GM12878 (cell line): ENCODE data around the gene PACSIN3. TPM values are rescaled to one million over a fixed set of nuclear protein-coding genes. Genes with fewer than 3 reads are reported as not detected.

ENCODE experiments used
- ATAC-seq: fragments of 200-7000 bp; cut with Tn5 transposase; 3 replicates; pipeline ENCODE4 v1.9.1; 2020; ENCODE audit warnings: mild to moderate bottlenecking, moderate library complexity
- BruUV-seq: library from RNA; stranded (reverse); fragments of 400-500 nt; replicated peaks from 2 replicates; lab custom pipeline; 2021; lab: Mats Ljungman, UMichigan
- CTCF ChIA-PET: fragments of 300-600 bp; sonication (Branson Sonifier 250); formaldehyde crosslinking; extraction: SDS; loops from one replicate; lab custom pipeline; 2021; ENCODE audit warnings: inconsistent platforms; lab: Yijun Ruan, JAX
- POLR2A ChIA-PET: fragments of 350-600 bp; formaldehyde crosslinking; extraction: SDS; loops from one replicate; lab custom pipeline; 2021; ENCODE audit warnings: inconsistent platforms; lab: Charles Lee
- RAD21 ChIA-PET: fragments of 300-600 bp; sonication (Branson Sonifier 250); formaldehyde crosslinking; loops from one replicate; lab custom pipeline; 2023; ENCODE audit warnings: antibody characterized with exemption; ENCODE audit not compliant: unreplicated experiment; lab: Charles Lee
- SMC1A ChIA-PET: fragments of 300-600 bp; sonication (Branson Sonifier 250); formaldehyde crosslinking; loops from one replicate; lab custom pipeline; 2023; ENCODE audit not compliant: unreplicated experiment, uncharacterized antibody; lab: Charles Lee
- DNase-seq: peaks from one replicate; pipeline ENCODE4 v3.0.0-alpha.2; 2011; ENCODE audit warnings: low read depth, low spot score
- FAIRE-seq: peaks from 3 replicates; lab custom pipeline; 2011; peaks lifted over from hg19 to GRCh38; lab: Jason Lieb, UNC
- H2AFZ ChIP-seq: 2 replicates; pipeline ENCODE4 v1.6.0; 2011; ENCODE audit warnings: low read depth, low read length, control low read depth; ENCODE audit not compliant: control insufficient read depth
- H3K27ac ChIP-seq: 2 replicates; pipeline ENCODE4 v1.5.1; 2011; ENCODE audit warnings: control low read depth; ENCODE audit not compliant: control insufficient read depth, insufficient read depth
- H3K27me3 ChIP-seq, 2 experiments: replicated peaks in 1 of 2; 2 replicates each; pipeline versions ENCODE4 v1.6.0 to v1.6.1; 2011; ENCODE audit warnings: low read length in 1 of 2; ENCODE audit not compliant: control insufficient read depth in 2 of 2, insufficient read depth in 2 of 2
- H3K36me3 ChIP-seq, 2 experiments: 2 replicates each; pipeline ENCODE4 v1.5.1; 2011; ENCODE audit warnings: low read length in 1 of 2; ENCODE audit not compliant: control insufficient read depth in 2 of 2, insufficient read depth in 2 of 2
- H3K4me1 ChIP-seq: 2 replicates; pipeline ENCODE4 v1.6.1; 2011; ENCODE audit warnings: mild to moderate bottlenecking, low read length, moderate library complexity, mixed read lengths; ENCODE audit not compliant: control insufficient read depth, insufficient read depth
- H3K4me2 ChIP-seq: 2 replicates; pipeline ENCODE4 v1.6.0; 2011; ENCODE audit warnings: control low read depth; ENCODE audit not compliant: control insufficient read depth, insufficient read depth
- H3K4me3 ChIP-seq: fragments of 200-600 bp; sonication (generic); 2 replicates; pipeline ENCODE4 v1.5.1; 2016
- H3K79me2 ChIP-seq: 2 replicates; pipeline ENCODE4 v1.6.0; 2011; ENCODE audit warnings: low read length; ENCODE audit not compliant: control insufficient read depth, insufficient read depth
- H3K9ac ChIP-seq: 2 replicates; pipeline ENCODE4 v1.8.0; 2011; ENCODE audit warnings: low read length, control low read depth, mixed read lengths; ENCODE audit not compliant: control insufficient read depth, insufficient read depth
- H3K9me3 ChIP-seq: replicated peaks from 3 replicates; pipeline ENCODE4 v1.5.1; 2011; ENCODE audit warnings: mild to moderate bottlenecking, low read length; ENCODE audit not compliant: control insufficient read depth, insufficient read depth
- H4K20me1 ChIP-seq: 2 replicates; pipeline ENCODE4 v1.6.0; 2011; ENCODE audit not compliant: control insufficient read depth, insufficient read depth
- ASH2L ChIP-seq: fragments of 300-600, 200-600 bp; sonication (generic); IDR thresholded peaks from 2 replicates; pipeline ENCODE4 v1.6.1; 2017; ENCODE audit warnings: low read depth, mild to moderate bottlenecking, borderline replicate concordance
- ATF3 ChIP-seq: IDR thresholded peaks from 2 replicates; pipeline ENCODE4 v1.6.1; 2011; ENCODE audit warnings: low read depth, mild to moderate bottlenecking, low read length, moderate library complexity, borderline replicate concordance; ENCODE audit errors: extremely low read depth
- BMI1 ChIP-seq: fragments of 450-650 bp; IDR thresholded peaks from 2 replicates; pipeline ENCODE4 v1.6.1; 2016; ENCODE audit warnings: mild to moderate bottlenecking, moderate library complexity, borderline replicate concordance
- CREM ChIP-seq: IDR thresholded peaks from 2 replicates; pipeline ENCODE4 v1.6.1; 2014; ENCODE audit warnings: antibody characterized with exemption, low read depth
- HDAC6 ChIP-seq: fragments of 200-600 bp; sonication (generic); IDR thresholded peaks from one replicate; pipeline ENCODE4 v1.8.0; 2017; ENCODE audit warnings: antibody characterized with exemption; ENCODE audit not compliant: unreplicated experiment
- IKZF2 ChIP-seq, 2 experiments: fragments of 450-650 bp; IDR thresholded peaks; 2 replicates each; pipeline ENCODE4 v1.6.1; 2017; ENCODE audit warnings: mild to moderate bottlenecking in 2 of 2, moderate library complexity in 2 of 2
- IRF5 ChIP-seq: fragments of 450-650 bp; IDR thresholded peaks from 2 replicates; pipeline ENCODE4 v1.6.1; 2017; ENCODE audit warnings: borderline replicate concordance
- JUNB ChIP-seq: IDR thresholded peaks from 2 replicates; pipeline ENCODE4 v1.6.1; 2016; ENCODE audit warnings: antibody characterized with exemption, mild to moderate bottlenecking
- NFIC ChIP-seq: IDR thresholded peaks from 2 replicates; pipeline ENCODE4 v1.6.1; 2012; ENCODE audit warnings: low read depth, mild to moderate bottlenecking, inconsistent platforms, low read length, moderate library complexity
- NFYB ChIP-seq: IDR thresholded peaks from 2 replicates; pipeline ENCODE4 v1.6.1; 2011; ENCODE audit warnings: low read depth, mild to moderate bottlenecking, low read length, improper control_type of control experiment, moderate library complexity; ENCODE audit not compliant: insufficient read depth
- PAX5 ChIP-seq: IDR thresholded peaks from 2 replicates; pipeline ENCODE4 v1.6.1; 2011; ENCODE audit warnings: low read depth, low read length, borderline replicate concordance
- RAD51 ChIP-seq: fragments of 450-650 bp; IDR thresholded peaks from 2 replicates; pipeline ENCODE4 v1.6.1; 2016; ENCODE audit warnings: moderate library complexity, mild to moderate bottlenecking, inconsistent platforms
- RELB ChIP-seq: fragments of 450-650 bp; IDR thresholded peaks from 2 replicates; pipeline ENCODE4 v1.6.1; 2017; ENCODE audit warnings: low read depth, mild to moderate bottlenecking, moderate library complexity
- SIN3A ChIP-seq: IDR thresholded peaks from 2 replicates; pipeline ENCODE4 v1.6.1; 2012; ENCODE audit warnings: low read depth, low read length, improper control_type of control experiment
- SMARCA5 ChIP-seq: fragments of 450-650 bp; IDR thresholded peaks from 2 replicates; pipeline ENCODE4 v1.6.1; 2017; ENCODE audit warnings: mild to moderate bottlenecking
- SMC3 ChIP-seq: IDR thresholded peaks from 2 replicates; pipeline ENCODE4 v1.6.1; 2011; ENCODE audit warnings: low read length, improper control_type of control experiment, borderline replicate concordance
- TCF12 ChIP-seq: IDR thresholded peaks from 2 replicates; pipeline ENCODE4 v1.6.1; 2011; ENCODE audit warnings: low read depth, mild to moderate bottlenecking, low read length
- ZNF592 ChIP-seq: fragments of 450-650 bp; IDR thresholded peaks from 2 replicates; pipeline ENCODE4 v1.6.1; 2017; ENCODE audit warnings: mild to moderate bottlenecking, moderate library complexity
- WGBS: methylation state at CpG from one replicate; pipeline ENCODE4 v1.1.6; 2016; ENCODE audit warnings: low lambda C conversion rate; ENCODE audit not compliant: insufficient replicate concordance, insufficient coverage; ENCODE audit errors: missing lambda C conversion rate; 5-methylcytosine and 5-hydroxymethylcytosine counted together
- in situ Hi-C: fragments of 300-500 bp; cut with MboI; formaldehyde crosslinking; loops from 9 replicates; pipeline ENCODE4 v1.14.3; 2018; ENCODE audit warnings: mixed read lengths
- intact Hi-C: fragments of 100-400 bp; cut with micrococcal nuclease; formaldehyde crosslinking; loops from one replicate; pipeline ENCODE4 v1.14.2; 2022; ENCODE audit not compliant: unreplicated experiment
- polyA plus RNA-seq, 11 experiments: library from polyadenylated mRNA; depleted of rRNA in 4 of 11; unstranded in 6 of 11; stranded (reverse) in 5 of 11; fragments of >200 nt; fragmentation: Nextera tagmentation in 4 of 11; fragmentation: Illumina TruSeq in 1 of 11; extraction: Ambion mirVana in 4 of 11; extraction: Trizol in 1 of 11; gene quantifications; 1 replicate in 1 of 11; 2 replicates in 10 of 11; pipeline versions ENCODE4 v1.2.1 to v1.2.3, GENCODE V29; 2011 to 2016; ENCODE audit warnings: inconsistent platforms in 2 of 11, missing spikeins in 2 of 11, low read depth in 1 of 11
- total RNA-seq, 4 experiments: library from RNA; depleted of rRNA in 3 of 4; stranded (reverse); fragments of >200 nt in 3 of 4; fragmentation: Illumina TruSeq in 1 of 4; extraction: Trizol in 1 of 4; gene quantifications; 2 replicates each; pipeline versions ENCODE4 v1.2.1 to v1.2.3, GENCODE V29; 2013 to 2021

The PACSIN3 gene
- total and polyA plus RNA-seq, 10 of the 15 experiments (the other 5 are each of a cell fraction or from before 2014, with no cell fraction given) = 0.05 to 0.82 (median 0.22) TPM; not detected in 1

DNA sequence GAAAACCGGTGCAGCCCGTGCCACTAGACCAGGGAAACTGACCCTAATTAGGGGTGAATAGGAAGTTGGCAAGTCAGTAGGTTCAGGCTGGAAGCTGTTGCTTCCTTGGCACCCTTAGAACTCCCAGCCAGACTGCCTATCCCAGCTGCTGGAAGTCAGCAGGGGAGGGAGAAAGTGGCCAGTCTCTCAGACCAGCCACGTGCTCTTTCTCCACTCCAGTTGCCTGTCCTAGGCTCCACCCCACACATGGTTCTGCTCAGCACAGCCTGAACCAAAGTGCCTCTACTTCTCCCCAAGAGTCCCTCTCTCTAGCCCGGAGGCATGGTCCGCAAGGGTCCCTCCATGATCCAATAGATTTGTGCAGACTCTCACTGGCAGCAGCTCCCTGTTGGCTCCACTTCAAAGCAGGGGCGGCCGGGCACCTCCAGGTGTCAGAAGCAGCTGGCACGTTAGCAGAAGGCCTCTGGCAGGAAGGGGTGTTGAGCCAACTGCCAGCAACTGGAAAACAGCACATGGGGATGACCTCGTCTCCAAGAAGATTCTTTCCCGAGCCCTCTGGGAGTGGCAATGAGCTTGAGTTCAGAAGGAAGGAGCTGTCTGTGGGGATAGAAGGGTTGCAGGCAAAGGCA, 37.2 kb downstream of the PACSIN3 start:
- no TSS peak for BruUV-seq

More for the DNA sequence above, 37.2 kb downstream of the PACSIN3 start:
- ChIA-PET RAD21 (no interaction called here), CTCF (interaction anchor here (0.7 to 0.9 kb wide), 2 partner anchors 9 to 229 kb away, joined by 3 to 6 read pairs; no protein-coding TSS in a partner anchor), POLR2A (no interaction called here), SMC1A (interaction anchor here (1.4 kb wide), 1 partner anchor 230 kb away, joined by 7 read pairs; no protein-coding TSS in a partner anchor)
- Histone ChIP-seq H3K4me1 (no peaks in the 10 kb centered on the region), H3K27ac (no peak overlapping the region), H4K20me1 (no peaks in the 10 kb centered on the region), H3K79me2 (no peaks in the 10 kb centered on the region), H3K27me3 (no peaks in the 10 kb centered on the region), H2AFZ (no peak overlapping the region), H3K4me3 (no peak overlapping the region), H3K36me3 (no peaks in the 10 kb centered on the region), H3K9me3 (no peaks in the 10 kb centered on the region), H3K4me2 (no peak overlapping the region), H3K9ac (no peak overlapping the region)
- TF ChIP-seq JUNB (no peak), SMC3 (no peak), BMI1 (no peak), TCF12 (no peak), RAD51 (no peak), PAX5 (no peak), ZNF592 (no peak), CREM (no peak), RELB (no peak), SMARCA5 (no peak), IKZF2 (IDR thresholded peaks at IDR 0.05) (no peak), NFIC (no peak), NFYB (no peak), HDAC6 (no peak), ATF3 (no peak), IRF5 (no peak), ASH2L (no peak), SIN3A (no peak)
- DNase-seq (no peak), ATAC-seq (no peak), FAIRE-seq (no peak)
- intact Hi-C loops (no loop called here), in situ Hi-C loops (no loop called here)
- 81% methylated on average over 10 of the region's 10 CpGs for WGBS
